SK-N-SH (cell line): Measurements from ENCODE around the gene DDIAS. TPM values are rescaled to one million over a fixed set of nuclear protein-coding genes. Genes with fewer than 3 reads are reported as not detected.

Experiments used
- CTCF ChIA-PET: fragments of 300-600, 350-600 bp; formaldehyde crosslinking; extraction: SDS; loops from one replicate; lab custom pipeline; 2021; lab: Yijun Ruan, JAX
- POLR2A ChIA-PET: fragments of 350-600 bp; sonication (Branson Sonifier 250); formaldehyde crosslinking; extraction: SDS; loops from one replicate; lab custom pipeline; 2020; ENCODE audit warnings: antibody characterized with exemption, inconsistent platforms; lab: Yijun Ruan, JAX
- DNase-seq: peaks from one replicate; pipeline ENCODE4 v3.0.0; 2012
- H2AFZ ChIP-seq: fragments of 200-600 bp; sonication (generic); 2 replicates; pipeline ENCODE4 v1.8.1; 2016; ENCODE audit warnings: antibody characterized with exemption, mild to moderate bottlenecking, low read depth
- H3F3A ChIP-seq: fragments of 200-600 bp; sonication (generic); replicated peaks from 2 replicates; pipeline ENCODE3; 2016; ENCODE audit warnings: antibody characterized with exemption, mild to moderate bottlenecking; ENCODE audit not compliant: insufficient read depth
- H3K27ac ChIP-seq, 2 experiments: fragments of 200-500 bp in 1 of 2; fragments of 200-600 bp in 1 of 2; sonication (Bioruptor generic) in 1 of 2; sonication (generic), shearing (Covaris generic) in 1 of 2; 2 replicates each; pipeline versions ENCODE4 v1.5.1 to v1.6.1; 2014 to 2016; ENCODE audit warnings: low read depth in 2 of 2, inconsistent platforms in 1 of 2, low read length in 1 of 2, mild to moderate bottlenecking in 1 of 2, mixed read lengths in 1 of 2
- H3K27me3 ChIP-seq: fragments of 200-600 bp; sonication (generic), shearing (Covaris generic); 2 replicates; pipeline ENCODE4 v1.6.1; 2016; ENCODE audit warnings: mixed run types; ENCODE audit not compliant: insufficient read depth
- H3K36me3 ChIP-seq, 2 experiments: fragments of 200-500 bp in 1 of 2; fragments of 200-600 bp in 1 of 2; sonication (Bioruptor generic) in 1 of 2; sonication (generic) in 1 of 2; replicated peaks in 1 of 2; 2 replicates each; pipeline versions ENCODE3 to v1.5.1; 2014 to 2016; ENCODE audit warnings: low read length in 1 of 2, mild to moderate bottlenecking in 1 of 2; ENCODE audit not compliant: insufficient read depth in 2 of 2, control insufficient read depth in 1 of 2
- H3K4me1 ChIP-seq, 2 experiments: fragments of 200-500 bp in 1 of 2; fragments of 200-600 bp in 1 of 2; sonication (Bioruptor generic) in 1 of 2; sonication (generic), shearing (Covaris generic) in 1 of 2; 2 replicates each; pipeline versions ENCODE4 v1.5.1 to v1.6.1; 2014 to 2016; ENCODE audit warnings: low read depth in 1 of 2, low read length in 1 of 2, mixed run types in 1 of 2; ENCODE audit not compliant: insufficient read depth in 2 of 2, control insufficient read depth in 1 of 2
- H3K4me2 ChIP-seq: fragments of 200-600 bp; sonication (generic), shearing (Covaris generic); 2 replicates; pipeline ENCODE4 v1.6.1; 2017; ENCODE audit warnings: mixed run types
- H3K4me3 ChIP-seq, 2 experiments: fragments of 200-500 bp in 1 of 2; fragments of 200-600 bp in 1 of 2; sonication (Bioruptor generic) in 1 of 2; sonication (generic), shearing (Covaris generic) in 1 of 2; 2 replicates each; pipeline versions ENCODE4 v1.5.1 to v1.8.1; 2014 to 2016; ENCODE audit warnings: low read depth in 2 of 2, inconsistent platforms in 1 of 2, low read length in 1 of 2, mild to moderate bottlenecking in 1 of 2, mixed read lengths in 1 of 2, moderate library complexity in 1 of 2
- H3K79me2 ChIP-seq: fragments of 200-600 bp; sonication (generic); 2 replicates; pipeline ENCODE4 v1.8.1; 2017; ENCODE audit warnings: mild to moderate bottlenecking; ENCODE audit not compliant: insufficient read depth
- H3K9ac ChIP-seq: fragments of 200-600 bp; sonication (generic); 2 replicates; pipeline ENCODE4 v1.6.1; 2017; ENCODE audit warnings: mixed run types
- H3K9me2 ChIP-seq: fragments of 200-600 bp; sonication (generic); 2 replicates; pipeline ENCODE4 v1.6.1; 2017; ENCODE audit warnings: mixed run types
- H3K9me3 ChIP-seq: fragments of 200-600 bp; sonication (generic); 2 replicates; pipeline ENCODE4 v1.6.1; 2017; ENCODE audit warnings: mixed run types, mild to moderate bottlenecking, moderate library complexity
- H4K20me1 ChIP-seq: fragments of 200-600 bp; sonication (generic); 2 replicates; pipeline ENCODE4 v1.6.1; 2017; ENCODE audit warnings: mild to moderate bottlenecking, mixed run types; ENCODE audit not compliant: insufficient read depth
- ELF1 ChIP-seq: IDR thresholded peaks from 2 replicates; pipeline ENCODE4 v1.4.0; 2012
- EZH2phosphoT487 ChIP-seq: fragments of 200-600 bp; sonication (generic); IDR thresholded peaks from 2 replicates; pipeline ENCODE4 v1.6.1; 2017; ENCODE audit warnings: low read depth, mixed run types, mild to moderate bottlenecking, antibody characterized with exemption, moderate library complexity, borderline replicate concordance
- FOSL2 ChIP-seq: IDR thresholded peaks from 2 replicates; pipeline ENCODE4 v1.4.0; 2012; ENCODE audit warnings: low read depth, mild to moderate bottlenecking, moderate library complexity, borderline replicate concordance
- FOXM1 ChIP-seq: IDR thresholded peaks from 2 replicates; pipeline ENCODE4 v1.4.0; 2012; ENCODE audit warnings: low read depth, mild to moderate bottlenecking
- GABPA ChIP-seq: IDR thresholded peaks from 2 replicates; pipeline ENCODE4 v1.4.0; 2012; ENCODE audit warnings: low read depth, mild to moderate bottlenecking
- GATA2 ChIP-seq: sonication (generic); formaldehyde crosslinking; IDR thresholded peaks from 2 replicates; pipeline ENCODE4 v1.5.0; 2020; ENCODE audit warnings: mild to moderate bottlenecking, missing genetic modification reagents
- JUND ChIP-seq: IDR thresholded peaks from 2 replicates; pipeline ENCODE4 v1.4.0; 2012
- MEF2A ChIP-seq: IDR thresholded peaks from 2 replicates; pipeline ENCODE4 v1.4.0; 2012; ENCODE audit warnings: low read depth, borderline replicate concordance
- MXI1 ChIP-seq: IDR thresholded peaks from 2 replicates; pipeline ENCODE4 v1.6.1; 2012; ENCODE audit warnings: mild to moderate bottlenecking, low read depth, low read length, improper control_type of control experiment
- RCOR1 ChIP-seq: fragments of 150-350 bp; IDR thresholded peaks from 2 replicates; pipeline ENCODE4 v1.6.1; 2017; ENCODE audit warnings: antibody characterized with exemption, low read length
- RXRA ChIP-seq: IDR thresholded peaks from 2 replicates; pipeline ENCODE4 v1.4.0; 2012; ENCODE audit warnings: low read depth, mild to moderate bottlenecking, borderline replicate concordance
- SIN3A ChIP-seq: IDR thresholded peaks from 2 replicates; pipeline ENCODE4 v1.6.1; 2012; ENCODE audit warnings: low read depth, mild to moderate bottlenecking, low read length, moderate library complexity, borderline replicate concordance
- TAF1 ChIP-seq: IDR thresholded peaks from 2 replicates; pipeline ENCODE4 v1.6.1; 2012; ENCODE audit warnings: low read depth, mild to moderate bottlenecking, low read length, moderate library complexity, borderline replicate concordance
- TCF12 ChIP-seq: IDR thresholded peaks from 2 replicates; pipeline ENCODE4 v1.4.0; 2012
- YY1 ChIP-seq: IDR thresholded peaks from 2 replicates; pipeline ENCODE4 v1.4.0; 2012; ENCODE audit warnings: low read depth, mild to moderate bottlenecking
- WGBS: methylation state at CpG from one replicate; pipeline ENCODE4 v1.1.6; 2017; ENCODE audit warnings: low lambda C conversion rate; 5-methylcytosine and 5-hydroxymethylcytosine counted together
- polyA plus RNA-seq, 3 experiments: library from polyadenylated mRNA; depleted of rRNA; stranded (reverse); fragments of >200 nt; gene quantifications; 2 replicates each; pipeline ENCODE4 v1.2.3, GENCODE V29; 2012
- TF ChIP-seq, protein P1 (sequence below): IDR thresholded peaks from 2 replicates; pipeline ENCODE4 v1.4.0; 2012; ENCODE audit warnings: low read depth, borderline replicate concordance
- TF ChIP-seq, protein P2 (sequence below): IDR thresholded peaks from 2 replicates; pipeline ENCODE4 v1.4.0; 2012; ENCODE audit warnings: low read depth
- TF ChIP-seq, protein P3 (sequence below): IDR thresholded peaks from 2 replicates; pipeline ENCODE4 v1.4.0; 2012; ENCODE audit warnings: low read depth, borderline replicate concordance
- TF ChIP-seq, protein P4 (sequence below): fragments of 150-350 bp; IDR thresholded peaks from 2 replicates; pipeline ENCODE4 v1.6.1; 2017; ENCODE audit warnings: antibody characterized with exemption, low read length, low read depth, borderline replicate concordance
- TF ChIP-seq, protein P5 (sequence below): IDR thresholded peaks from 2 replicates; pipeline ENCODE4 v1.6.1; 2012; ENCODE audit warnings: mild to moderate bottlenecking, low read depth, low read length, moderate library complexity

The DDIAS gene
- polyA plus RNA-seq, 1 of the 3 experiments (the other 2 are of a cell fraction): 4.4 TPM

DNA sequence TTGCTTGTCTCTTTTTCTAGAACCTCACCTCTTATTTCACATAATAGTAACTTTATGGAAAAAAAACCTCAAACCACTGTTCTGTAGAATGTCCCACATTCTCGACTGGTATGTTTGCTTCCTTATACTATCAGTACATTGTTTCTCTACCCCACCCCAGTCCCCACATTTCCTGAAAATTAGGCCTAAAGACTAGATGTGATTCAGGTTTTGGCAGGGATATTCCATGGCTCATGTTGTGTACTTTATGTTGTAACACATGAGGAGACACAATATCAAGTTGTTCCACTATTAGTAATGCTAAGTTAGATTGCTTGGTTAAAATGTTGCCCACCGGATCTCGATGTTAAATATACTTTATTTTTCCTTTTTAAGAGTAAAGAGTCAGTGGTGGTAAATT, 34.7 kb downstream of the DDIAS start (continued):
- TF ChIP-seq, protein P1, sequence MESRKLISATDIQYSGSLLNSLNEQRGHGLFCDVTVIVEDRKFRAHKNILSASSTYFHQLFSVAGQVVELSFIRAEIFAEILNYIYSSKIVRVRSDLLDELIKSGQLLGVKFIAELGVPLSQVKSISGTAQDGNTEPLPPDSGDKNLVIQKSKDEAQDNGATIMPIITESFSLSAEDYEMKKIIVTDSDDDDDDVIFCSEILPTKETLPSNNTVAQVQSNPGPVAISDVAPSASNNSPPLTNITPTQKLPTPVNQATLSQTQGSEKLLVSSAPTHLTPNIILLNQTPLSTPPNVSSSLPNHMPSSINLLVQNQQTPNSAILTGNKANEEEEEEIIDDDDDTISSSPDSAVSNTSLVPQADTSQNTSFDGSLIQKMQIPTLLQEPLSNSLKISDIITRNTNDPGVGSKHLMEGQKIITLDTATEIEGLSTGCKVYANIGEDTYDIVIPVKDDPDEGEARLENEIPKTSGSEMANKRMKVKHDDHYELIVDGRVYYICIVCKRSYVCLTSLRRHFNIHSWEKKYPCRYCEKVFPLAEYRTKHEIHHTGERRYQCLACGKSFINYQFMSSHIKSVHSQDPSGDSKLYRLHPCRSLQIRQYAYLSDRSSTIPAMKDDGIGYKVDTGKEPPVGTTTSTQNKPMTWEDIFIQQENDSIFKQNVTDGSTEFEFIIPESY: no peak
- TF ChIP-seq, protein P2, sequence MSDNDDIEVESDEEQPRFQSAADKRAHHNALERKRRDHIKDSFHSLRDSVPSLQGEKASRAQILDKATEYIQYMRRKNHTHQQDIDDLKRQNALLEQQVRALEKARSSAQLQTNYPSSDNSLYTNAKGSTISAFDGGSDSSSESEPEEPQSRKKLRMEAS: no peak
- TF ChIP-seq ELF1 (no peak), MXI1 (no peak), RXRA (no peak), YY1 (no peak)

DNA sequence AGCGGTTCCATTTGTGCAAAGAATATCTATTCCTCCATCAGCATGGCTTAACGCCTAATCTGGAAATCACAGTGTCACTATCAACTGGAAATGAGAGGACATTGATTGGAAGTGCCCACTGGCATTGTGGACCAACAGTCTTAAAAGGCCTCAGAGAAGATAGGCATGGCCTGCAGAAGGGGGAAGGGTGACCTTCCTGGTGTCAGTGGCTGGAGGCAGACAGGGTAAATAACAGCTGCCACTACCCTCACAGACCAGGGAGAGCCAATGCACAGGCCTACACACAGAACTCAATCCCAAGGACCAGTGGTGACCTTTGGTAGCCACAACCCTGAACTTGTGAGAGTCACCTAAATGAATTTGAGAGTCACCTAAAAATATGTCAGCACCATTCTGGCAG, 36.0 kb downstream of the DDIAS start:
- Histone ChIP-seq H3F3A (peaks cover 5% of the 10 kb centered on the region), H3K9me2 (no peaks in the 10 kb centered on the region), H2AFZ (no peak overlapping the region), H4K20me1 (no peaks in the 10 kb centered on the region), H3K9ac (no peak overlapping the region), H3K36me3 (peaks cover 5 to 7% of the 10 kb centered on the region in 2 experiments), H3K27me3 (no peaks in the 10 kb centered on the region), H3K4me1 (no peaks in the 10 kb centered on the region), H3K4me3 (no peak overlapping the region), H3K4me2 (no peak overlapping the region), H3K9me3 (no peaks in the 10 kb centered on the region), H3K79me2 (no peaks in the 10 kb centered on the region), H3K27ac (no peak overlapping the region)
- ChIA-PET CTCF (interaction anchor here (0.7 kb wide), 1 partner anchor 17 kb away, joined by 3 read pairs; no protein-coding TSS in a partner anchor), POLR2A (no interaction called here)
- no peak for TF ChIP-seq SIN3A
- TF ChIP-seq, protein P3, sequence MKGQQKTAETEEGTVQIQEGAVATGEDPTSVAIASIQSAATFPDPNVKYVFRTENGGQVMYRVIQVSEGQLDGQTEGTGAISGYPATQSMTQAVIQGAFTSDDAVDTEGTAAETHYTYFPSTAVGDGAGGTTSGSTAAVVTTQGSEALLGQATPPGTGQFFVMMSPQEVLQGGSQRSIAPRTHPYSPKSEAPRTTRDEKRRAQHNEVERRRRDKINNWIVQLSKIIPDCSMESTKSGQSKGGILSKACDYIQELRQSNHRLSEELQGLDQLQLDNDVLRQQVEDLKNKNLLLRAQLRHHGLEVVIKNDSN: no peak
- TF ChIP-seq GATA2 (CRISPR knock-in tag): no peak
- TF ChIP-seq FOSL2: no peak
- no peak for TF ChIP-seq TAF1
- no peak for TF ChIP-seq GABPA
- TF ChIP-seq TCF12: no peak
- TF ChIP-seq, protein P4, sequence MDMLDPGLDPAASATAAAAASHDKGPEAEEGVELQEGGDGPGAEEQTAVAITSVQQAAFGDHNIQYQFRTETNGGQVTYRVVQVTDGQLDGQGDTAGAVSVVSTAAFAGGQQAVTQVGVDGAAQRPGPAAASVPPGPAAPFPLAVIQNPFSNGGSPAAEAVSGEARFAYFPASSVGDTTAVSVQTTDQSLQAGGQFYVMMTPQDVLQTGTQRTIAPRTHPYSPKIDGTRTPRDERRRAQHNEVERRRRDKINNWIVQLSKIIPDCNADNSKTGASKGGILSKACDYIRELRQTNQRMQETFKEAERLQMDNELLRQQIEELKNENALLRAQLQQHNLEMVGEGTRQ: no peak
- TF ChIP-seq RXRA: no peak
- no peak for TF ChIP-seq ELF1
- no peak for TF ChIP-seq MEF2A
- TF ChIP-seq, protein P5, sequence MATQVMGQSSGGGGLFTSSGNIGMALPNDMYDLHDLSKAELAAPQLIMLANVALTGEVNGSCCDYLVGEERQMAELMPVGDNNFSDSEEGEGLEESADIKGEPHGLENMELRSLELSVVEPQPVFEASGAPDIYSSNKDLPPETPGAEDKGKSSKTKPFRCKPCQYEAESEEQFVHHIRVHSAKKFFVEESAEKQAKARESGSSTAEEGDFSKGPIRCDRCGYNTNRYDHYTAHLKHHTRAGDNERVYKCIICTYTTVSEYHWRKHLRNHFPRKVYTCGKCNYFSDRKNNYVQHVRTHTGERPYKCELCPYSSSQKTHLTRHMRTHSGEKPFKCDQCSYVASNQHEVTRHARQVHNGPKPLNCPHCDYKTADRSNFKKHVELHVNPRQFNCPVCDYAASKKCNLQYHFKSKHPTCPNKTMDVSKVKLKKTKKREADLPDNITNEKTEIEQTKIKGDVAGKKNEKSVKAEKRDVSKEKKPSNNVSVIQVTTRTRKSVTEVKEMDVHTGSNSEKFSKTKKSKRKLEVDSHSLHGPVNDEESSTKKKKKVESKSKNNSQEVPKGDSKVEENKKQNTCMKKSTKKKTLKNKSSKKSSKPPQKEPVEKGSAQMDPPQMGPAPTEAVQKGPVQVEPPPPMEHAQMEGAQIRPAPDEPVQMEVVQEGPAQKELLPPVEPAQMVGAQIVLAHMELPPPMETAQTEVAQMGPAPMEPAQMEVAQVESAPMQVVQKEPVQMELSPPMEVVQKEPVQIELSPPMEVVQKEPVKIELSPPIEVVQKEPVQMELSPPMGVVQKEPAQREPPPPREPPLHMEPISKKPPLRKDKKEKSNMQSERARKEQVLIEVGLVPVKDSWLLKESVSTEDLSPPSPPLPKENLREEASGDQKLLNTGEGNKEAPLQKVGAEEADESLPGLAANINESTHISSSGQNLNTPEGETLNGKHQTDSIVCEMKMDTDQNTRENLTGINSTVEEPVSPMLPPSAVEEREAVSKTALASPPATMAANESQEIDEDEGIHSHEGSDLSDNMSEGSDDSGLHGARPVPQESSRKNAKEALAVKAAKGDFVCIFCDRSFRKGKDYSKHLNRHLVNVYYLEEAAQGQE: no peak
- TF ChIP-seq JUND: no peak
- no peak for TF ChIP-seq FOXM1
- TF ChIP-seq, protein P1: no peak
- no peak for TF ChIP-seq RCOR1
- no peak for TF ChIP-seq EZH2phosphoT487
- no peak for TF ChIP-seq MXI1
- TF ChIP-seq, protein P2: no peak
- whole genome bisulfite sequencing: 93% methylated on average over 2 of the region's 2 CpGs
- DNase-seq: no peak
